Ovary (tissue), 9 donors: ENCODE results near the gene ETFRF1. TPM values are rescaled to one million over a fixed set of nuclear protein-coding genes. Genes with fewer than 3 reads are reported as not detected.

Source experiments
- DNase-seq, 5 donors: peaks; one replicate each; pipeline ENCODE4 v3.0.0-alpha.2; 2019 to 2020
- H3K27ac ChIP-seq, 2 donors: fragments of 200-600 bp; one replicate each; pipeline versions ENCODE4 v1.5.1 to v1.8.0; 2019 to 2022
- H3K27me3 ChIP-seq: fragments of 200-600 bp; one replicate; pipeline ENCODE4 v1.8.0; 2022
- H3K36me3 ChIP-seq: fragments of 200-600 bp; sonication (generic); one replicate; pipeline ENCODE4 v1.5.1; 2019
- H3K4me1 ChIP-seq: one replicate; pipeline ENCODE4 v1.8.1; 2013; ENCODE audit warnings: mild to moderate bottlenecking, moderate library complexity; ENCODE audit not compliant: insufficient read depth
- H3K4me3 ChIP-seq: fragments of 200-600 bp; sonication (generic); one replicate; pipeline ENCODE4 v1.5.1; 2017
- H3K9me3 ChIP-seq, 2 donors: fragments of 200-600 bp in 1 of 2; sonication (generic) in 1 of 2; one replicate each; pipeline versions ENCODE4 v1.5.1 to v1.8.1; 2013 to 2019; ENCODE audit warnings: mild to moderate bottlenecking in 1 of 2, moderate library complexity in 1 of 2
- CTCF ChIP-seq, 3 donors: fragments of 450-650 bp in 2 of 3; fragments of 200-600 bp in 1 of 3; IDR thresholded peaks; one replicate each; pipeline versions ENCODE4 v1.5.1 to v1.8.0; 2016 to 2022; ENCODE audit warnings: antibody characterized with exemption in 3 of 3, mild to moderate bottlenecking in 1 of 3
- EP300 ChIP-seq: sonication (generic); formaldehyde crosslinking; IDR thresholded peaks from one replicate; pipeline ENCODE4 v1.6.1; 2017; ENCODE audit warnings: antibody characterized with exemption
- POLR2A ChIP-seq: fragments of 450-650 bp; IDR thresholded peaks from one replicate; pipeline ENCODE4 v1.6.1; 2017; ENCODE audit warnings: antibody characterized with exemption, mild to moderate bottlenecking, moderate library complexity
- WGBS, 3 donors: extraction: QIAGEN DNeasy Blood & Tissue Kit in 1 of 3; methylation state at CpG; one replicate each; pipeline versions ENCODE4 v1.1.5 to v1.1.7; 2013 to 2017; 5-methylcytosine and 5-hydroxymethylcytosine counted together
- intact Hi-C, 4 donors: fragments of 100-400 bp; cut with DNase I; formaldehyde crosslinking; loops; one replicate each; pipeline versions ENCODE4 v1.11.0 to v1.15.1; 2022 to 2023
- polyA plus RNA-seq, 2 donors: library from polyadenylated mRNA; stranded (reverse); fragments of 200-250 nt in 1 of 2; fragments of 350-450 nt in 1 of 2; fragmentation: Illumina TruSeq in 1 of 2; extraction: RNeasy Lipid Tissue Mini Kit (QIAGEN cat#74804) in 1 of 2; gene quantifications; one replicate each; pipeline ENCODE4 v1.2.3, GENCODE V29; 2013 to 2014
- total RNA-seq, 7 donors: library from RNA; depleted of rRNA in 2 of 7; stranded (reverse); fragments of >200 nt in 2 of 7; fragmentation: NEBNext Ultra II Directional in 3 of 7; extraction: Animal tissue kit (Norgen Biotek cat#: 25700) in 3 of 7; gene quantifications; one replicate each; pipeline versions ENCODE4 v1.1.0 to v1.2.4, GENCODE V29; 2016 to 2023
- donor health status: DM: no; HTN: no; CAD: no; lungs with moderate emphysema.
- donor health status: DM: no; HTN: no; CAD: no.
- donor health status: Bipolar disorder and iron deficiency.
- donor health status: DM: yes; HTN: yes; CAD: no.
- donor health status: DM: no; HTN: no; CAD: no.
- donor health status: DM: yes; HTN: yes; CAD: no.

ETFRF1 gene
- total and polyA plus RNA-seq, 9 donors, result 18.2 to 40.1 (median 27.1) TPM

- Histone ChIP-seq H3K36me3 (no peaks in the 10 kb centered on the region), H3K27ac (no peak overlapping the region), H3K27me3 (no peaks in the 10 kb centered on the region), H3K4me1 (no peaks in the 10 kb centered on the region), H3K9me3 (no peaks in the 10 kb centered on the region), H3K4me3 (no peak overlapping the region)
- WGBS, 3 donors, result 35 to 43% (median 35%) methylated on average over 6 of the region's 6 CpGs
- DNase-seq, result no peak
- TF ChIP-seq CTCF (IDR thresholded peaks at IDR 0.05) (peak; percentile 21 to 53 (median 30)), EP300 (no peak)
- intact Hi-C loops, result no loop called here
Observed at GRCh38 chr12:25241167-25242020, 46.4 kb downstream of the ETFRF1 start.

GRCh38 chr12:25242981-25243679 lies 48.1 kb downstream of the ETFRF1 start:
- no peak for TF ChIP-seq POLR2A
- TF ChIP-seq EP300, result no peak
- TF ChIP-seq CTCF (IDR thresholded peaks at IDR 0.05), result no peak
- no peak overlapping the region for H3K27ac ChIP-seq
- 83% methylated on average over 5 of the region's 5 CpGs for WGBS, 3 donors
- H3K9me3 ChIP-seq, result no peaks in the 10 kb centered on the region
- no peaks in the 10 kb centered on the region for H3K36me3 ChIP-seq
- no peaks in the 10 kb centered on the region for H3K4me1 ChIP-seq
- H3K4me3 ChIP-seq, result no peak overlapping the region
- intact Hi-C loops, result no loop called here
- no peak for DNase-seq
- H3K27me3 ChIP-seq, result no peaks in the 10 kb centered on the region

- TF ChIP-seq POLR2A (no peak), CTCF (IDR thresholded peaks at IDR 0.05) (no peak), EP300 (no peak)
- intact Hi-C loops, result no loop called here
- no peak overlapping the region for H3K4me3 ChIP-seq
Observed at GRCh38 chr12:25243680-25243990, 48.6 kb downstream of the ETFRF1 start.

GRCh38 chr12:25245491-25245890 lies 50.5 kb downstream of the ETFRF1 start:
- intact Hi-C loops, result no loop called here
- DNase-seq, result no peak
- Histone ChIP-seq H3K9me3 (no peaks in the 10 kb centered on the region), H3K36me3 (no peaks in the 10 kb centered on the region), H3K4me3 (no peak overlapping the region), H3K4me1 (peaks cover 2% of the 10 kb centered on the region), H3K27me3 (no peaks in the 10 kb centered on the region), H3K27ac (no peak overlapping the region)
- no peak for TF ChIP-seq CTCF (IDR thresholded peaks at IDR 0.05)
- WGBS, 3 donors, result 96 to 99% (median 98%) methylated on average over 6 of the region's 6 CpGs

More at GRCh38 chr12:25243680-25243990, 48.6 kb downstream of the ETFRF1 start:
- no peaks in the 10 kb centered on the region for H3K4me1 ChIP-seq
- H3K36me3 ChIP-seq, result no peaks in the 10 kb centered on the region
- H3K9me3 ChIP-seq, result no peaks in the 10 kb centered on the region
- no peak for DNase-seq
- no peak overlapping the region for H3K27ac ChIP-seq
- no peaks in the 10 kb centered on the region for H3K27me3 ChIP-seq
